OCI-LY7 (cell line): ENCODE measurements around the gene LHX6.

Experiments used
- CTCF ChIP-seq: fragments of 200-600 bp; sonication (generic); conservative IDR thresholded peaks from 2 replicates; pipeline ENCODE4 v1.5.1; 2014; ENCODE audit warnings: mild to moderate bottlenecking, antibody characterized with exemption, low read length, moderate library complexity, mixed read lengths
- EZH2phosphoT487 ChIP-seq: fragments of 200-600 bp; sonication (generic); IDR thresholded peaks from 2 replicates; pipeline ENCODE4 v1.6.1; 2018; ENCODE audit warnings: low read depth, borderline replicate concordance, mild to moderate bottlenecking, mixed run types, antibody characterized with exemption, low read length, moderate library complexity, mixed read lengths

GRCh38 chr9:122218071-122218934 lies 10.5 kb downstream of the LHX6 start:
- TF ChIP-seq CTCF: no peak
- TF ChIP-seq EZH2phosphoT487: no peak
